Uterus (tissue), 2 donors: ENCODE measurements around the gene CLOCK.

ENCODE experiments used
- CTCF ChIP-seq, 4 experiments: fragments of 200-600 bp in 2 of 4; fragments of 450-650 bp in 2 of 4; sonication (generic) in 2 of 4; IDR thresholded peaks; one replicate each; pipeline ENCODE4 v1.5.1; 2016 to 2019; ENCODE audit warnings: antibody characterized with exemption in 4 of 4, mild to moderate bottlenecking in 2 of 4, moderate library complexity in 1 of 4
- POLR2A ChIP-seq, 2 donors: fragments of 450-650 bp; IDR thresholded peaks; one replicate each; pipeline ENCODE4 v1.6.1; 2016; ENCODE audit warnings: antibody characterized with exemption in 2 of 2, mild to moderate bottlenecking in 1 of 2, moderate library complexity in 1 of 2

DNA sequence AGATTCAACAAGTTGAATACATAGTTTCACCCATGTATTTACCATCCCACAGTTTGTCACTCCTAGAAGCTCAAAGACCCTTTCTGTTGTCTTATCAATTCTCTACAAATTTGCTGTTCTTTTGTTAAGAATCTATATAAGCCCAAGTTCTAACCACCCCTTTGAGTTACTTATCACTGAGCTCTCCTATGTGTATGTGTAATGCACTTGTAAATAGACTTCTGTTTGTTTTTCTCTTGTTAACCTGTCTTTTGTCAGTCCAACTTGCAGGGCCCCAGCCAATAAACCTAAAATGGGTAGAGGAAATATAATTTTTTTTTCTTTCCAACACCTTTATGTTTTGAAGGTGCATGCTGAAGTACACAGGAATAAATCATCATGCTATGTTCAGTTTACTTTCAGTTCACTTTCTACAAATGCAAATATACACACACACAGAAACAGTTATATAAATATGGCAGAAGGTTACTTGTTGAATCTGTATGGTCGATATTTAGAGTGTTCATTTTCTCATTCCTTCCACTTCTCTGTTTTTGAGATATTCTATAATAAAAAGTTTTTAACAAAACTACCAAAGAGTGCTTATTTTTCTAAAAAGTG lies 22.3 kb upstream of the CLOCK start:
- TF ChIP-seq CTCF (IDR thresholded peaks at IDR 0.05) (no peak), POLR2A (IDR thresholded peaks at IDR 0.05) (no peak)
